Right renal pelvis (tissue), 4 donors: ENCODE measurements around the gene CGNL1. TPM values are rescaled to one million over a fixed set of nuclear protein-coding genes. Genes with fewer than 3 reads are reported as not detected.

Experiments
- DNase-seq, 4 donors: peaks; one replicate each; pipeline ENCODE4 v3.0.0-alpha.2; 2013; ENCODE audit warnings: low read depth in 4 of 4, low spot score in 3 of 4, missing footprints in 1 of 4
- polyA plus RNA-seq, 4 donors: library from polyadenylated mRNA; unstranded; fragments of 120-200 nt; gene quantifications; one replicate each; pipeline ENCODE4 v1.2.1, GENCODE V29; 2013; ENCODE audit not compliant: insufficient read length in 4 of 4

CGNL1 gene
- polyA plus RNA-seq, 4 donors, result 57.5 to 67.3 (median 63.9) TPM

- no peak for DNase-seq
These were observed 181.5 kb downstream of the CGNL1 start for GRCh38 chr15:57557810-57558209.

- peak in 1 of 4 donors; percentile 47 for DNase-seq
These were observed 183.6 kb downstream of the CGNL1 start for GRCh38 chr15:57559875-57560274.

GRCh38 chr15:57561041-57561711, 184.9 kb downstream of the CGNL1 start:
- DNase-seq, result peak in 3 of 4 donors; percentile 56 to 75 (median 70)

- no peak for DNase-seq
These were observed 186.0 kb downstream of the CGNL1 start for GRCh38 chr15:57562196-57562769.

- no peak for DNase-seq
These were observed 187.1 kb downstream of the CGNL1 start for GRCh38 chr15:57563416-57563815.

GRCh38 chr15:57565311-57565710, 189.0 kb downstream of the CGNL1 start:
- DNase-seq, result no peak

- no peak for DNase-seq
These were observed 190.5 kb downstream of the CGNL1 start for GRCh38 chr15:57566834-57567233.

GRCh38 chr15:57567891-57568290, 191.6 kb downstream of the CGNL1 start:
- DNase-seq, result no peak

- no peak for DNase-seq
These were observed 192.0 kb downstream of the CGNL1 start for GRCh38 chr15:57568299-57568698.

- DNase-seq, result no peak
These were observed 194.0 kb downstream of the CGNL1 start for GRCh38 chr15:57570340-57570739.

GRCh38 chr15:57570994-57571393, 194.7 kb downstream of the CGNL1 start:
- no peak for DNase-seq

- DNase-seq, result no peak
These were observed 195.4 kb downstream of the CGNL1 start for GRCh38 chr15:57571725-57572124.

GRCh38 chr15:57572468-57572867, 196.2 kb downstream of the CGNL1 start:
- DNase-seq, result no peak

GRCh38 chr15:57573151-57573550, 196.8 kb downstream of the CGNL1 start:
- DNase-seq, result no peak

GRCh38 chr15:57575363-57575762, 199.1 kb downstream of the CGNL1 start:
- DNase-seq, result no peak

GRCh38 chr15:57578288-57578900, 202.1 kb downstream of the CGNL1 start:
- DNase-seq, result no peak

- no peak for DNase-seq
These were observed 204.1 kb downstream of the CGNL1 start for GRCh38 chr15:57580428-57580827.

- DNase-seq, result no peak
These were observed 204.6 kb downstream of the CGNL1 start for GRCh38 chr15:57580866-57581265.

GRCh38 chr15:57582090-57582489, 205.8 kb downstream of the CGNL1 start:
- no peak for DNase-seq

GRCh38 chr15:57583282-57583681, 207.0 kb downstream of the CGNL1 start:
- no peak for DNase-seq

GRCh38 chr15:57583720-57584119, 207.4 kb downstream of the CGNL1 start:
- DNase-seq, result no peak
